Ovary (tissue), 3 donors: Measurements from ENCODE around the gene CCNDBP1.

ENCODE experiments used
- CTCF ChIP-seq, 3 donors: fragments of 450-650 bp in 2 of 3; fragments of 200-600 bp in 1 of 3; IDR thresholded peaks; one replicate each; pipeline versions ENCODE4 v1.5.1 to v1.8.0; 2016 to 2022; ENCODE audit warnings: antibody characterized with exemption in 3 of 3, mild to moderate bottlenecking in 1 of 3
- EP300 ChIP-seq: sonication (generic); formaldehyde crosslinking; IDR thresholded peaks from one replicate; pipeline ENCODE4 v1.6.1; 2017; ENCODE audit warnings: antibody characterized with exemption
- POLR2A ChIP-seq: fragments of 450-650 bp; IDR thresholded peaks from one replicate; pipeline ENCODE4 v1.6.1; 2017; ENCODE audit warnings: antibody characterized with exemption, mild to moderate bottlenecking, moderate library complexity
- donor health status: DM: no; HTN: no; CAD: no.

- TF ChIP-seq CTCF (IDR thresholded peaks at IDR 0.05), result no peak
- no peak for TF ChIP-seq POLR2A
- no peak for TF ChIP-seq EP300
Observed at GRCh38 chr15:43186003-43186353, 775 bp downstream of the CCNDBP1 start.
